GM13977 (cell line): ENCODE measurements around the gene SH3PXD2B.
A peak's percentile ranks its signal among the peaks of the same experiment; 100 is the strongest.

Source experiments
- DNase-seq: peaks from one replicate; pipeline ENCODE4 v3.0.0; 2012; ENCODE audit warnings: low spot score
- in situ Hi-C: fragments of 300-500 bp; cut with MboI; formaldehyde crosslinking; loops from one replicate; pipeline ENCODE4 v1.12.0; 2022; ENCODE audit warnings: low sequenced_read_pairs, low pct_unique_long_range_greater_than_20kb, mixed read lengths, inconsistent platforms; ENCODE audit not compliant: unreplicated experiment
- TF ChIP-seq, protein P1 (sequence below): IDR thresholded peaks from 2 replicates; pipeline ENCODE4 v1.5.1; 2012; ENCODE audit warnings: mild to moderate bottlenecking, control low read depth; ENCODE audit not compliant: insufficient read depth; ENCODE audit errors: extremely low read depth, missing control alignments

The SH3PXD2B gene

DNA sequence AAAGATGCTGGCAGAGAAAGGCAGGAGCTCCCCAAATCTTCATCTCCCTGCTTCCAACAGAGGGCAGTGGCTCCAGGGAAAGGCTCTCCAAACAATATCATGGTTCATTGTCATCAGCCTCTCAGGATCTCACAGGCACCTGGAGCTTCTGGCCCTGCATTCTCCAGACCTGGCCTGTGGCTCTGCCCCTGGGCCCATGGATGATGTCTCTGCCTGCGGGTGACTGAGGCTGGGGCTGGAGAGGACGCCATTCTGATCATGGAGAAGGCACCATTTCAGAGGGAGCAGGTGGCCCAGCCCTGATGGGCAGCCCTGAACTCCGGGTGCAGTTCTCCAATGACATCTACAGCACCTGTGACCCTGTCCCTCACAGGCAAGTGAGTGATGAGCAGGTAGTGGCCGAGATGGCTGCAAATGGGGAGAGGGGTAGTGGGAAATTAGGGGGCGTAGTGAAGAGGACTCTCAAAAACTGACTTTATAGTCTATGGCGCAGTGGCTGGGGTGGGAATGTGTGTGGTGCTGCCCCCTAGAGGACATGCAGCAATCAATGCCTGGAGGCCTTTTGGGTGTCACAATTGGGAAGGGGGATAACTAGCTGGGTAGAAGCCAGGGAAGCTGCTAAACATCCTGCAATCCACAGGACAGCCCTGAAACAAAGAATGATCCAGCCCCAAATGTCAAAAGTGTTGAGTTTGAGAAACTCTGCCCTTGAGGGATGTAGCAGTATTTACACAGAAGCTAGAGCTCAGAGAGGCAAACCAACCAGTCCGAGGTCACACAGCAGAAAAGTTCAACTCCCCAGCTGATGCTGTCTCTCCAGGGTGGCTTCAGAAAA is 3.2 kb downstream of the SH3PXD2B start:
- DNase-seq: peak; percentile 62
- TF ChIP-seq, protein P1, sequence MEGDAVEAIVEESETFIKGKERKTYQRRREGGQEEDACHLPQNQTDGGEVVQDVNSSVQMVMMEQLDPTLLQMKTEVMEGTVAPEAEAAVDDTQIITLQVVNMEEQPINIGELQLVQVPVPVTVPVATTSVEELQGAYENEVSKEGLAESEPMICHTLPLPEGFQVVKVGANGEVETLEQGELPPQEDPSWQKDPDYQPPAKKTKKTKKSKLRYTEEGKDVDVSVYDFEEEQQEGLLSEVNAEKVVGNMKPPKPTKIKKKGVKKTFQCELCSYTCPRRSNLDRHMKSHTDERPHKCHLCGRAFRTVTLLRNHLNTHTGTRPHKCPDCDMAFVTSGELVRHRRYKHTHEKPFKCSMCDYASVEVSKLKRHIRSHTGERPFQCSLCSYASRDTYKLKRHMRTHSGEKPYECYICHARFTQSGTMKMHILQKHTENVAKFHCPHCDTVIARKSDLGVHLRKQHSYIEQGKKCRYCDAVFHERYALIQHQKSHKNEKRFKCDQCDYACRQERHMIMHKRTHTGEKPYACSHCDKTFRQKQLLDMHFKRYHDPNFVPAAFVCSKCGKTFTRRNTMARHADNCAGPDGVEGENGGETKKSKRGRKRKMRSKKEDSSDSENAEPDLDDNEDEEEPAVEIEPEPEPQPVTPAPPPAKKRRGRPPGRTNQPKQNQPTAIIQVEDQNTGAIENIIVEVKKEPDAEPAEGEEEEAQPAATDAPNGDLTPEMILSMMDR: peak; percentile 56
- in situ Hi-C loops: no loop called here

DNA sequence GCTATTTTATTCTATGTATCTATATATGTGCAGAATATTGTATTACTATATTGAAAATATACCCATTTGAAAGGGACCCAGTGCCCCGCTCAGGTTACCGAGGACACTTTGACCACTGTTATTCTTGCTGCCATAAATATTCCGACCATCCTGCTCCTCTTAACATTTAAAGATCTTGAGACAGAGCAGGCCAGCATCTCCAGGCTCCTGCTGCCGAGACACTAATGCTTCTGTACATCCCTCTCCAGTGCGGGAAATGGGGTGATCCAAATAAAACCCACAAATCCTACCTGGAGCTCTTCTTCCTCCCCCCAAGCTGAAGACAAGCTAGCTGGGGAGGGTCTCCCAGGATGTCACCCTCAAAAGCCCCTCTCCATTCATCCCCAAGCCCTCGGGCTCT is 3.9 kb downstream of the SH3PXD2B start:
- TF ChIP-seq, protein P1: no peak
- in situ Hi-C loops: no loop called here
- DNase-seq: no peak

DNA sequence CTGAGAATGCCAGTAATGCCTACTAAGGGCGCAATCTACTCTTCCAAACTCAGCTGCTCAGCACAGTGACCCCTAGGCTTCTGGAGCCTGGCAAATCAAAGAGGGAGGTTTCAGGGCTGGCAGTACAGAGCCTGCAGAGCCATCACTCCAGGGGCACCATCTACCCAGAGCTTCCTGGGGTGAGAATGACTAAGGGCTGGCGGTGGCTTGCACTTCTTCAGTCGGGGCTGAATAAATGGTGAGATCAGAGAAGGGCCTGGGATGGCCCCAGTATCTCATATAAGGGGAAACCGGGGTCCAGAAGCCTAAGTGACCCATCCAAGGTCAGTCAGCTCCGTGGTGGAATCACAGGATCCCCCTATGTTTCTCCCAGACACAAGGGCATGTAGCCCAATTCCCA is 5.3 kb downstream of the SH3PXD2B start:
- in situ Hi-C loops: no loop called here
- TF ChIP-seq, protein P1: no peak
- no peak for DNase-seq

DNA sequence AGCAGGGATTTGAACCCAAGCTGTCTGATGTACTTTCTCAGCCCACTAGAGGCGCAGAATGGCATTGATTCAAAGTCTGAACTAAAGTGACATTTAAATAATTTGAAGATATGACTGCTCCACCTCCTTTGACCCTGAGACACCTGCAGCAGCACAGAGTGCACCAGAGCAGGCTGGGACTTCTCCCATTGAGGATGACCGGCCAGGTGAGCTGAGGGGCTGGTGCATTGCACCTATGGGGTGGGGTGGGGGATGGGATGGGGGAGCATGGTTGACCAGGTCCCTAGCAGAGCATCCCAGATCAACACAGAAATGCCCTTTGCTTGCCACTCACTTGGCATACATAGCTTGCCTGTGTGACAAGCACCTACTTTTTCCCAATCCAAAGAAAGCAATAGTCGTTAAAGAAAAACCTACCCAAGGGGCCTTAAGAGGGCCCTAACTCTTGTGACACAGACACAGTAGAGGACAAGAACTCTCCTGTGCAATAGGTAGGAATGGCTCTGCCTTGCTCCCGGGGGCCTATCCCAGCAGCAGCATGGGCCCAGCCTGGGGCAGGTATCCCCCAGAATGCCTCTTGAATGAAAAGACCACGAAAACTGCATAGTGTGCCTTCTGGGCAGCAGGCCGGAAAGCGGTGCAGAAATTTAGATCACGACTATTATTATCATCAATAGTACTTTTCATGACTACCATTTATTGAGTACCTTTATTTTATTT is 6.5 kb downstream of the SH3PXD2B start:
- DNase-seq: no peak
- in situ Hi-C loops: no loop called here
- TF ChIP-seq, protein P1: no peak

DNA sequence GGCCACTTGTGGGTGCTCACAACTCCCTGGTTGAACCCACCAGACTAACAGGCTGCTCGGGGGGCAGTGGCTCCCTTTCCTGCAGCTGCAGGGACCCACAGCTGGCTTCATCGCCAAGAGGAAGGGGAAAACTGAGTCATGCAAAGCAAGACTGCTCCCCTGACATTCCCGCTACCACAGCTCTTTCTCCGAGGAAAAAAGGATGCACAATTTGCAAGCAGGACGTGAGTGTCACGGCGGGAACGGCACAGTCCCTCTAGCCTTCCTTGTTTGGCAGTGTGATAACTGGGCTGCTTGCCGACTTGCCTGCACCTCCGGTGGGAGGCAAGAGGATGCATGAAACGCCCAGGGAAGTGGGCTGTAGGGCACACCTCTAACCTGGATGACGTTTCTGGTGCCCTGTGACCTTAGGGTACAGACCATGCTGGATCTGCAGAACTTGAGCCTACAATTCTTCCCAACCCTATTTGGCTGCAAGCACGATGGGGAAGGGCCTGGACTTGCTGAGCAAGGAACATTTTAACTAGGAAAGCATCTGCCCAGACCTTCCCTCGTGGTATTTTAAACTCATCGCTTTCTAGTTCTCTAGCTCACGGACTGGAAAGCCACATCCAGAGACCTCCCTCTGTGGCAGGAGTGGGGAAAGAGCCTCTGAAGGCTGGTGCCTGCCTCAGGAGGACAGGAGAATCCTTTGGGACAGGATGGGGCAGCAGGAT is 7.8 kb downstream of the SH3PXD2B start:
- in situ Hi-C loops: no loop called here
- DNase-seq: no peak
- TF ChIP-seq, protein P1: no peak

DNA sequence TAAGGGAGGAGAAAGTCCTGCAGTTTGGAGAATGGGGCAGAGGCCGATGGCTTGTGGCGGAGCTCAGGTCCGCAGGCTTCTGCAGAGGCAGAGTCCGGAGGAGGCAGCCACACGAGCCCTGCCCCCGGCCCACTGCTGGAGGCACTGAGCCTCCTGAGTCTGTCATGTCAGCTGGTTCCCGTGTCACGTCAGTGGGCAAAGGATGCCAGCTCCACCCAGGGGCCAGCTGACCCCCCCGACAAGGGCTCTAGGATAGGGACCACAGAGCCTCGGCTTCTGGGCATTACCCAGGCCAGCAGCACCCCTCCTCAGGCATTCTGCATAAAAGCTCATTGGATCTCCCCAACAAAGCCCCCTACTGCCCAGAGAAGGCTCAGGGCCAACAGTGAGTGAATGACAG is 8.5 kb downstream of the SH3PXD2B start:
- DNase-seq: no peak
- TF ChIP-seq, protein P1: no peak
- in situ Hi-C loops: no loop called here
